Kidney tubule cell (primary cell): ENCODE results near the gene DAD1.
"Not testable (repeated sequence)": the region's sequence is repeated elsewhere in the genome, so short reads cannot be mapped to it uniquely, and the experiment has no call there.

ENCODE experiments used
- DNase-seq: peaks from one replicate; pipeline ENCODE4 v3.0.0-alpha.2; 2018; ENCODE audit warnings: low spot score

DAD1 gene

GRCh38 chr14:22598896-22599244 lies 9.8 kb upstream of the DAD1 start:
- DNase-seq, result peak; percentile 60

GRCh38 chr14:22598099-22598895 lies 9.3 kb upstream of the DAD1 start, which contains the start of gene ABHD4:
ABHD4 (plus strand) TSS chr14:22598300; CDS start chr14:22598307, 7 bp downstream.
- DNase-seq, result peak; percentile 59

GRCh38 chr14:22597771-22598098 lies 8.7 kb upstream of the DAD1 start:
- no peak for DNase-seq

- DNase-seq, result no peak
These were observed 8.2 kb upstream of the DAD1 start for GRCh38 chr14:22597265-22597664.

GRCh38 chr14:22596354-22596879 lies 7.4 kb upstream of the DAD1 start:
- DNase-seq, result no peak

- no peak for DNase-seq
These were observed 5.2 kb upstream of the DAD1 start for GRCh38 chr14:22594156-22594716.

- DNase-seq, result no peak
These were observed 4.6 kb upstream of the DAD1 start for GRCh38 chr14:22593601-22594000.

- no peak for DNase-seq
These were observed 4.2 kb upstream of the DAD1 start for GRCh38 chr14:22593189-22593588.

- DNase-seq, result peak; percentile 19
These were observed 413 bp downstream of the DAD1 start for GRCh38 chr14:22588526-22589095.

GRCh38 chr14:22587677-22588422 lies 1.2 kb downstream of the DAD1 start:
- not testable (repeated sequence) for DNase-seq

- no peak for DNase-seq
These were observed 1.8 kb downstream of the DAD1 start for GRCh38 chr14:22587247-22587646.

GRCh38 chr14:22583994-22584393 lies 5.0 kb downstream of the DAD1 start:
- peak; percentile 19 for DNase-seq

- DNase-seq, result no peak
These were observed 8.4 kb downstream of the DAD1 start for GRCh38 chr14:22580625-22581024.

GRCh38 chr14:22579881-22580280 lies 9.1 kb downstream of the DAD1 start:
- DNase-seq, result no peak

GRCh38 chr14:22579236-22579635 lies 9.8 kb downstream of the DAD1 start:
- DNase-seq, result no peak

- no peak for DNase-seq
These were observed 11.6 kb downstream of the DAD1 start for GRCh38 chr14:22577334-22577908.

- no peak for DNase-seq
These were observed 15.2 kb downstream of the DAD1 start for GRCh38 chr14:22573804-22574203.

GRCh38 chr14:22572562-22573058 lies 16.4 kb downstream of the DAD1 start:
- DNase-seq, result peak; percentile 78

- peak; percentile 82 for DNase-seq
These were observed 18.7 kb downstream of the DAD1 start for GRCh38 chr14:22570132-22570949.

GRCh38 chr14:22569737-22570131 lies 19.3 kb downstream of the DAD1 start:
- DNase-seq, result no peak

GRCh38 chr14:22569106-22569736 lies 19.8 kb downstream of the DAD1 start:
- peak; percentile 37 for DNase-seq
